GM12878 (cell line): ENCODE measurements around the gene ZNF322. TPM values are rescaled to one million over a fixed set of nuclear protein-coding genes. Genes with fewer than 3 reads are reported as not detected.

Source experiments
- BHLHE40 ChIP-seq, 2 experiments: fragments of 450-650 bp in 1 of 2; IDR thresholded peaks; 2 replicates each; pipeline ENCODE4 v1.6.1; 2011 to 2017; ENCODE audit warnings: low read depth in 2 of 2, borderline replicate concordance in 1 of 2, improper control_type of control experiment in 1 of 2, low read length in 1 of 2, mild to moderate bottlenecking in 1 of 2
- CHD2 ChIP-seq: IDR thresholded peaks from 2 replicates; pipeline ENCODE4 v1.6.1; 2011; ENCODE audit warnings: low read depth, low read length, improper control_type of control experiment, borderline replicate concordance
- HDGF ChIP-seq: fragments of 450-650 bp; IDR thresholded peaks from 2 replicates; pipeline ENCODE4 v1.6.1; 2016; ENCODE audit warnings: antibody characterized with exemption
- IKZF2 ChIP-seq, 2 experiments: fragments of 450-650 bp; IDR thresholded peaks; 2 replicates each; pipeline ENCODE4 v1.6.1; 2017; ENCODE audit warnings: mild to moderate bottlenecking in 2 of 2, moderate library complexity in 2 of 2
- IRF4 ChIP-seq: IDR thresholded peaks from 2 replicates; pipeline ENCODE4 v1.6.1; 2011; ENCODE audit warnings: low read depth, low read length
- KLF5 ChIP-seq: fragments of 450-650 bp; IDR thresholded peaks from 2 replicates; pipeline ENCODE4 v1.6.1; 2014; ENCODE audit warnings: mild to moderate bottlenecking; ENCODE audit not compliant: partially characterized antibody
- LARP7 ChIP-seq: fragments of 450-650 bp; IDR thresholded peaks from 2 replicates; pipeline ENCODE4 v1.6.1; 2017; ENCODE audit warnings: mild to moderate bottlenecking
- MXI1 ChIP-seq: fragments of 150-350 bp; IDR thresholded peaks from 2 replicates; pipeline ENCODE4 v1.6.1; 2011; ENCODE audit warnings: low read depth, mild to moderate bottlenecking, inconsistent platforms, low read length, improper control_type of control experiment
- MYC ChIP-seq: IDR thresholded peaks from 2 replicates; pipeline ENCODE4 v1.6.1; 2011; ENCODE audit warnings: mild to moderate bottlenecking, low read length, moderate library complexity, inconsistent platforms; ENCODE audit not compliant: insufficient read depth, insufficient replicate concordance, insufficient read length, severe bottlenecking
- RBBP5 ChIP-seq: fragments of 200-600 bp; sonication (generic); conservative IDR thresholded peaks from 2 replicates; pipeline ENCODE4 v1.6.1; 2016
- RFX5 ChIP-seq: IDR thresholded peaks from 2 replicates; pipeline ENCODE4 v1.6.1; 2011; ENCODE audit warnings: low read depth, low read length, improper control_type of control experiment
- SMAD5 ChIP-seq: IDR thresholded peaks from 2 replicates; pipeline ENCODE4 v1.6.1; 2016; ENCODE audit warnings: antibody characterized with exemption, low read depth
- SPI1 ChIP-seq: IDR thresholded peaks from 2 replicates; pipeline ENCODE4 v1.6.1; 2011; ENCODE audit warnings: low read depth, mild to moderate bottlenecking, low read length, moderate library complexity, borderline replicate concordance; ENCODE audit not compliant: insufficient read depth
- polyA plus RNA-seq, 11 experiments: library from polyadenylated mRNA; depleted of rRNA in 4 of 11; unstranded in 6 of 11; stranded (reverse) in 5 of 11; fragments of >200 nt; fragmentation: Nextera tagmentation in 4 of 11; fragmentation: Illumina TruSeq in 1 of 11; extraction: Ambion mirVana in 4 of 11; extraction: Trizol in 1 of 11; gene quantifications; 1 replicate in 1 of 11; 2 replicates in 10 of 11; pipeline versions ENCODE4 v1.2.1 to v1.2.3, GENCODE V29; 2011 to 2016; ENCODE audit warnings: inconsistent platforms in 2 of 11, missing spikeins in 2 of 11, low read depth in 1 of 11
- total RNA-seq, 4 experiments: library from RNA; depleted of rRNA in 3 of 4; stranded (reverse); fragments of >200 nt in 3 of 4; fragmentation: Illumina TruSeq in 1 of 4; extraction: Trizol in 1 of 4; gene quantifications; 2 replicates each; pipeline versions ENCODE4 v1.2.1 to v1.2.3, GENCODE V29; 2013 to 2021
- TF ChIP-seq, protein P1 (sequence below): IDR thresholded peaks from 2 replicates; pipeline ENCODE4 v1.6.1; 2011; ENCODE audit warnings: mild to moderate bottlenecking, low read depth, low read length, moderate library complexity; ENCODE audit not compliant: insufficient replicate concordance
- TF ChIP-seq, protein P2 (sequence below): fragments of 450-650 bp; formaldehyde crosslinking; IDR thresholded peaks from 2 replicates; pipeline ENCODE4 v1.4.0; 2020; ENCODE audit warnings: mild to moderate bottlenecking, moderate library complexity
- TF ChIP-seq, protein P3 (sequence below): IDR thresholded peaks from 2 replicates; pipeline ENCODE4 v1.6.1; 2012; ENCODE audit warnings: improper control_type of control experiment, low read depth, low read length; ENCODE audit not compliant: insufficient replicate concordance
- TF ChIP-seq, protein P4 (sequence below): fragments of 450-650 bp; IDR thresholded peaks from 2 replicates; pipeline ENCODE4 v1.6.1; 2017; ENCODE audit warnings: borderline replicate concordance

Gene ZNF322
- total and polyA plus RNA-seq, 10 of the 15 experiments (the other 5 are each of a cell fraction or from before 2014, with no cell fraction given), result 2.7 to 19.1 (median 11.9) TPM

DNA sequence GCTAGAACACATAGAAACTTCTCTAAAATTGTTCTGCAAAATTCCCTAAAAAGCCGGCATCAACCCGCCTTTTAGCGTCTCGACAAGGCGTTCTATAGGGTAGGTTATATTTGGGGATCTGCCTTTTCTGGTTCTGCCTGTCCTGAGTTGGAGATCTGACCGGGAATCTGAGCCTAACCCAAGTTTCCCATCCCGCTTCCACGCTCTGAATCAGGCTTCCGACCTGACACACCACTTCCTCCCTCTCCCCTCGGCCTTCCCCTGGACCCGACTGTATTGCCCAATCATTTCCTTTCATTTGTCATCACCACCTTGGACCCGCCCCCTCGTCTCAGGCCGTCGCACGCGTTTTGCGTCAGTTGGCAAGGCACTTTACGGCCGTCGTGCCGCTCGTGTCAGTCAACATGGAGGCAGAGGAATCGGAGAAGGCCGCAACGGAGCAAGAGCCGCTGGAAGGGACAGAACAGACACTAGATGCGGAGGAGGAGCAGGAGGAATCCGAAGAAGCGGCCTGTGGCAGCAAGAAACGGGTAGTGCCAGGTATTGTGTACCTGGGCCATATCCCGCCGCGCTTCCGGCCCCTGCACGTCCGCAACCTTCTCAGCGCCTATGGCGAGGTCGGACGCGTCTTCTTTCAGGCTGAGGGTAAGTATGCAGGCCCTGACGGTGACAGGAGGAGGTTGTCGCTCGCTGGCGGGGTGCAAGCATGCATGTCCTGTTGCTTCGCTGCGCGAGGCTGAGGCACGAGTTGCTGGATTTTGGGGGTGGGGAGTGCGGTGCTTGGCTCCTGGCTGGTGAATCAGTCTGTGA, 62.8 kb downstream of the ZNF322 start, which contains the start of gene ABT1 (continued):
- TF ChIP-seq IRF4 (peak; percentile 41; the same call in 1 of the 2 replicates), CHD2 (peak; percentile 78; the same call in 1 of the 2 replicates), SMAD5 (peak; percentile 90), MYC (peak; percentile 59), SPI1 (peak; percentile 95), BHLHE40 (IDR thresholded peaks at IDR 0.05; ENCODE audit: borderline replicate concordance in 1 of 2, low read depth in 2 of 2, low read length in 1 of 2) (peak; percentile 43 to 76; a peak in 3 of 4 replicates), RFX5 (0 out of 2 replicates have a peak, but pooled peaks have one; percentile 30), RBBP5 (no peak), KLF5 (peak; percentile 49), LARP7 (peak; percentile 78), IKZF2 (IDR thresholded peaks at IDR 0.05) (peak; percentile 85 to 86), MXI1 (peak; percentile 95), HDGF (peak; percentile 92)
- TF ChIP-seq, protein P1, sequence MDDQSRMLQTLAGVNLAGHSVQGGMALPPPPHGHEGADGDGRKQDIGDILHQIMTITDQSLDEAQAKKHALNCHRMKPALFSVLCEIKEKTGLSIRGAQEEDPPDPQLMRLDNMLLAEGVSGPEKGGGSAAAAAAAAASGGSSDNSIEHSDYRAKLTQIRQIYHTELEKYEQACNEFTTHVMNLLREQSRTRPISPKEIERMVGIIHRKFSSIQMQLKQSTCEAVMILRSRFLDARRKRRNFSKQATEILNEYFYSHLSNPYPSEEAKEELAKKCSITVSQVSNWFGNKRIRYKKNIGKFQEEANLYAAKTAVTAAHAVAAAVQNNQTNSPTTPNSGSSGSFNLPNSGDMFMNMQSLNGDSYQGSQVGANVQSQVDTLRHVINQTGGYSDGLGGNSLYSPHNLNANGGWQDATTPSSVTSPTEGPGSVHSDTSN, result peak; percentile 87
- TF ChIP-seq, protein P2, sequence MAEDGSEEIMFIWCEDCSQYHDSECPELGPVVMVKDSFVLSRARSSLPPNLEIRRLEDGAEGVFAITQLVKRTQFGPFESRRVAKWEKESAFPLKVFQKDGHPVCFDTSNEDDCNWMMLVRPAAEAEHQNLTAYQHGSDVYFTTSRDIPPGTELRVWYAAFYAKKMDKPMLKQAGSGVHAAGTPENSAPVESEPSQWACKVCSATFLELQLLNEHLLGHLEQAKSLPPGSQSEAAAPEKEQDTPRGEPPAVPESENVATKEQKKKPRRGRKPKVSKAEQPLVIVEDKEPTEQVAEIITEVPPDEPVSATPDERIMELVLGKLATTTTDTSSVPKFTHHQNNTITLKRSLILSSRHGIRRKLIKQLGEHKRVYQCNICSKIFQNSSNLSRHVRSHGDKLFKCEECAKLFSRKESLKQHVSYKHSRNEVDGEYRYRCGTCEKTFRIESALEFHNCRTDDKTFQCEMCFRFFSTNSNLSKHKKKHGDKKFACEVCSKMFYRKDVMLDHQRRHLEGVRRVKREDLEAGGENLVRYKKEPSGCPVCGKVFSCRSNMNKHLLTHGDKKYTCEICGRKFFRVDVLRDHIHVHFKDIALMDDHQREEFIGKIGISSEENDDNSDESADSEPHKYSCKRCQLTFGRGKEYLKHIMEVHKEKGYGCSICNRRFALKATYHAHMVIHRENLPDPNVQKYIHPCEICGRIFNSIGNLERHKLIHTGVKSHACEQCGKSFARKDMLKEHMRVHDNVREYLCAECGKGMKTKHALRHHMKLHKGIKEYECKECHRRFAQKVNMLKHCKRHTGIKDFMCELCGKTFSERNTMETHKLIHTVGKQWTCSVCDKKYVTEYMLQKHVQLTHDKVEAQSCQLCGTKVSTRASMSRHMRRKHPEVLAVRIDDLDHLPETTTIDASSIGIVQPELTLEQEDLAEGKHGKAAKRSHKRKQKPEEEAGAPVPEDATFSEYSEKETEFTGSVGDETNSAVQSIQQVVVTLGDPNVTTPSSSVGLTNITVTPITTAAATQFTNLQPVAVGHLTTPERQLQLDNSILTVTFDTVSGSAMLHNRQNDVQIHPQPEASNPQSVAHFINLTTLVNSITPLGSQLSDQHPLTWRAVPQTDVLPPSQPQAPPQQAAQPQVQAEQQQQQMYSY (CRISPR knock-in tag), result no peak
- TF ChIP-seq, protein P3, sequence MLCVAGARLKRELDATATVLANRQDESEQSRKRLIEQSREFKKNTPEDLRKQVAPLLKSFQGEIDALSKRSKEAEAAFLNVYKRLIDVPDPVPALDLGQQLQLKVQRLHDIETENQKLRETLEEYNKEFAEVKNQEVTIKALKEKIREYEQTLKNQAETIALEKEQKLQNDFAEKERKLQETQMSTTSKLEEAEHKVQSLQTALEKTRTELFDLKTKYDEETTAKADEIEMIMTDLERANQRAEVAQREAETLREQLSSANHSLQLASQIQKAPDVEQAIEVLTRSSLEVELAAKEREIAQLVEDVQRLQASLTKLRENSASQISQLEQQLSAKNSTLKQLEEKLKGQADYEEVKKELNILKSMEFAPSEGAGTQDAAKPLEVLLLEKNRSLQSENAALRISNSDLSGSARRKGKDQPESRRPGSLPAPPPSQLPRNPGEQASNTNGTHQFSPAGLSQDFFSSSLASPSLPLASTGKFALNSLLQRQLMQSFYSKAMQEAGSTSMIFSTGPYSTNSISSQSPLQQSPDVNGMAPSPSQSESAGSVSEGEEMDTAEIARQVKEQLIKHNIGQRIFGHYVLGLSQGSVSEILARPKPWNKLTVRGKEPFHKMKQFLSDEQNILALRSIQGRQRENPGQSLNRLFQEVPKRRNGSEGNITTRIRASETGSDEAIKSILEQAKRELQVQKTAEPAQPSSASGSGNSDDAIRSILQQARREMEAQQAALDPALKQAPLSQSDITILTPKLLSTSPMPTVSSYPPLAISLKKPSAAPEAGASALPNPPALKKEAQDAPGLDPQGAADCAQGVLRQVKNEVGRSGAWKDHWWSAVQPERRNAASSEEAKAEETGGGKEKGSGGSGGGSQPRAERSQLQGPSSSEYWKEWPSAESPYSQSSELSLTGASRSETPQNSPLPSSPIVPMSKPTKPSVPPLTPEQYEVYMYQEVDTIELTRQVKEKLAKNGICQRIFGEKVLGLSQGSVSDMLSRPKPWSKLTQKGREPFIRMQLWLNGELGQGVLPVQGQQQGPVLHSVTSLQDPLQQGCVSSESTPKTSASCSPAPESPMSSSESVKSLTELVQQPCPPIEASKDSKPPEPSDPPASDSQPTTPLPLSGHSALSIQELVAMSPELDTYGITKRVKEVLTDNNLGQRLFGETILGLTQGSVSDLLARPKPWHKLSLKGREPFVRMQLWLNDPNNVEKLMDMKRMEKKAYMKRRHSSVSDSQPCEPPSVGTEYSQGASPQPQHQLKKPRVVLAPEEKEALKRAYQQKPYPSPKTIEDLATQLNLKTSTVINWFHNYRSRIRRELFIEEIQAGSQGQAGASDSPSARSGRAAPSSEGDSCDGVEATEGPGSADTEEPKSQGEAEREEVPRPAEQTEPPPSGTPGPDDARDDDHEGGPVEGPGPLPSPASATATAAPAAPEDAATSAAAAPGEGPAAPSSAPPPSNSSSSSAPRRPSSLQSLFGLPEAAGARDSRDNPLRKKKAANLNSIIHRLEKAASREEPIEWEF, result no peak
- TF ChIP-seq, protein P4, sequence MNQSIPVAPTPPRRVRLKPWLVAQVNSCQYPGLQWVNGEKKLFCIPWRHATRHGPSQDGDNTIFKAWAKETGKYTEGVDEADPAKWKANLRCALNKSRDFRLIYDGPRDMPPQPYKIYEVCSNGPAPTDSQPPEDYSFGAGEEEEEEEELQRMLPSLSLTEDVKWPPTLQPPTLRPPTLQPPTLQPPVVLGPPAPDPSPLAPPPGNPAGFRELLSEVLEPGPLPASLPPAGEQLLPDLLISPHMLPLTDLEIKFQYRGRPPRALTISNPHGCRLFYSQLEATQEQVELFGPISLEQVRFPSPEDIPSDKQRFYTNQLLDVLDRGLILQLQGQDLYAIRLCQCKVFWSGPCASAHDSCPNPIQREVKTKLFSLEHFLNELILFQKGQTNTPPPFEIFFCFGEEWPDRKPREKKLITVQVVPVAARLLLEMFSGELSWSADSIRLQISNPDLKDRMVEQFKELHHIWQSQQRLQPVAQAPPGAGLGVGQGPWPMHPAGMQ, result no peak
